HG03439 (cell line): Measurements from ENCODE around the gene S100G.
"Not testable (repeated sequence)": the region's sequence is repeated elsewhere in the genome, so short reads cannot be mapped to it uniquely, and the experiment has no call there.

Experiments used
- ATAC-seq: cut with Tn5 transposase; IDR thresholded peaks from one replicate; pipeline ENCODE4 v1.9.1; 2021; ENCODE audit warnings: mild to moderate bottlenecking, moderate library complexity; ENCODE audit not compliant: unreplicated experiment

The S100G gene

GRCh38 chrX:16649858-16650257 lies at the start of gene S100G:
TSS of gene S100G (plus strand) at chrX:16650158. CDS start at chrX:16651007, 849 bp downstream.
- no peak for ATAC-seq

- ATAC-seq: no peak
These were observed 48.1 kb upstream of the S100G start for GRCh38 chrX:16601885-16602284.

- ATAC-seq: not testable (repeated sequence)
These were observed 46.7 kb upstream of the S100G start for GRCh38 chrX:16603235-16603634.

GRCh38 chrX:16603822-16604221 lies 46.1 kb upstream of the S100G start:
- ATAC-seq: no peak

GRCh38 chrX:16604337-16604736 lies 45.6 kb upstream of the S100G start:
- no peak for ATAC-seq

GRCh38 chrX:16606142-16606720 lies 43.7 kb upstream of the S100G start:
- ATAC-seq: no peak

GRCh38 chrX:16610121-16610621 lies 39.8 kb upstream of the S100G start:
- ATAC-seq: no peak

GRCh38 chrX:16610654-16611053 lies 39.3 kb upstream of the S100G start:
- ATAC-seq: not testable (repeated sequence)

- ATAC-seq: no peak
These were observed 37.6 kb upstream of the S100G start for GRCh38 chrX:16612257-16612897.

GRCh38 chrX:16617382-16617781 lies 32.6 kb upstream of the S100G start:
- ATAC-seq: no peak

GRCh38 chrX:16618422-16618821 lies 31.5 kb upstream of the S100G start:
- ATAC-seq: no peak

- no peak for ATAC-seq
These were observed 30.9 kb upstream of the S100G start for GRCh38 chrX:16619024-16619423.

- not testable (repeated sequence) for ATAC-seq
These were observed 21.4 kb upstream of the S100G start for GRCh38 chrX:16628511-16628910.

- ATAC-seq: no peak
These were observed 20.9 kb upstream of the S100G start for GRCh38 chrX:16628946-16629595.

GRCh38 chrX:16629909-16630308 lies 20.0 kb upstream of the S100G start:
- no peak for ATAC-seq

- ATAC-seq: no peak
These were observed 16.2 kb upstream of the S100G start for GRCh38 chrX:16633754-16634153.

- no peak for ATAC-seq
These were observed 14.9 kb upstream of the S100G start for GRCh38 chrX:16635040-16635439.

- no peak for ATAC-seq
These were observed 14.4 kb upstream of the S100G start for GRCh38 chrX:16635596-16635995.

- no peak for ATAC-seq
These were observed 11.4 kb upstream of the S100G start for GRCh38 chrX:16638533-16638932.

GRCh38 chrX:16639966-16640365 lies 10.0 kb upstream of the S100G start:
- ATAC-seq: no peak

GRCh38 chrX:16640823-16641222 lies 9.1 kb upstream of the S100G start:
- ATAC-seq: no peak

- ATAC-seq: no peak
These were observed 6.8 kb upstream of the S100G start for GRCh38 chrX:16643176-16643575.
